PC-9 (cell line): ENCODE results near the gene SLC11A2.
A peak's percentile ranks its signal among the peaks of the same experiment; 100 is the strongest.

Experiments
- EZH2 ChIP-seq: fragments of 200-600 bp; sonication (generic); IDR thresholded peaks from 2 replicates; pipeline ENCODE4 v1.8.0; 2017; ENCODE audit warnings: antibody characterized with exemption, low read depth
- TF ChIP-seq, protein P1 (sequence below): fragments of 200-600 bp; sonication (generic); conservative IDR thresholded peaks from 2 replicates; pipeline ENCODE4 v1.6.1; 2017; ENCODE audit warnings: mixed run types, antibody characterized with exemption, mild to moderate bottlenecking, moderate library complexity

DNA sequence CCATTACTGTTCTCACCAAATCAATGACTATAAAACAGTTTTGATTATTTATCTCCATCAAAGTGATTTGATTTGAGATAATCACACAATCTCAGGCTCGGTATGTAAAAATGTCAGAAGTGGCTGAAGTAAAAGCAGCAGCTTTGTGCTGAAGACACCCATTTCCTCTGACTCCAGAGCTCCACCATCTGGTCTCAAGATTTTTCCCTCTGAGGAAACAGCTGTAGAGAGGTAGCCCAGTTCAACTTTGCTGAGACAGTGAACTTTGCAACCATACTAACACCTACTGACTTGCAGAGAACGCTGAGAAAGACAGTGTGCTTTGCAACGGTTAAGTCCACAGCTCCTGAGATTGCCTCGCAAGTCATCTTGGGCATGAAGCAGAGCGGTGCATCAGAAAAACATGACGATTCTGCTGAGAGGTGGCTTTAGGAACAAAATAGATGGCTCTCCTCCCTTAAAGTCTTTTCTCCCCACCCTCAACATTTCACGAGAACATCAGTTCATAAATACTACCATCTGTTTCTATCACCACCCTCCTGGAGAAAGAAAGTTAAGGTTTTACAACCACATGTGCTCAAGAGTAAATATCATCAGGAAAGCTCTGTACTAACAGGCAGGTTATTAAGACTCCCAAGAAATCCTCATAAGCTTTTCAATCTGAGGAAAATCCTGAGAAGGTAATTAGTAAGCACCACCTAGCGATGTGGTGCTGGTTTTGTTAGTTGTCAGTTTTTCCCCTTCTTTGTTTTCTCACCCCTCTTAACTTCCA, 39.0 kb downstream of the SLC11A2 start:
- TF ChIP-seq, protein P1, sequence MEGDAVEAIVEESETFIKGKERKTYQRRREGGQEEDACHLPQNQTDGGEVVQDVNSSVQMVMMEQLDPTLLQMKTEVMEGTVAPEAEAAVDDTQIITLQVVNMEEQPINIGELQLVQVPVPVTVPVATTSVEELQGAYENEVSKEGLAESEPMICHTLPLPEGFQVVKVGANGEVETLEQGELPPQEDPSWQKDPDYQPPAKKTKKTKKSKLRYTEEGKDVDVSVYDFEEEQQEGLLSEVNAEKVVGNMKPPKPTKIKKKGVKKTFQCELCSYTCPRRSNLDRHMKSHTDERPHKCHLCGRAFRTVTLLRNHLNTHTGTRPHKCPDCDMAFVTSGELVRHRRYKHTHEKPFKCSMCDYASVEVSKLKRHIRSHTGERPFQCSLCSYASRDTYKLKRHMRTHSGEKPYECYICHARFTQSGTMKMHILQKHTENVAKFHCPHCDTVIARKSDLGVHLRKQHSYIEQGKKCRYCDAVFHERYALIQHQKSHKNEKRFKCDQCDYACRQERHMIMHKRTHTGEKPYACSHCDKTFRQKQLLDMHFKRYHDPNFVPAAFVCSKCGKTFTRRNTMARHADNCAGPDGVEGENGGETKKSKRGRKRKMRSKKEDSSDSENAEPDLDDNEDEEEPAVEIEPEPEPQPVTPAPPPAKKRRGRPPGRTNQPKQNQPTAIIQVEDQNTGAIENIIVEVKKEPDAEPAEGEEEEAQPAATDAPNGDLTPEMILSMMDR = peak; percentile 62; the same call in 1 of the 2 replicates
- TF ChIP-seq EZH2 = no peak
